ENCODE results near the gene ESYT2. TPM values are rescaled to one million over a fixed set of nuclear protein-coding genes. Genes with fewer than 3 reads are reported as not detected.

The ESYT2 gene
- total and polyA plus RNA-seq, 8 donors = 8.1 to 31.8 (median 27.3) TPM

GRCh38 chr7:158757404-158757989 is 71.8 kb downstream of the ESYT2 start:
- no peak for TF ChIP-seq CTCF (IDR thresholded peaks at IDR 0.05)
- no peak for DNase-seq
- intact Hi-C loops (cut with DNase I) = no loop called here
- WGBS, 2 donors = 94% methylated on average over 16 of the region's 16 CpGs
- FAIRE-seq = no peak
- no peaks in the 10 kb centered on the region for H3K27me3 ChIP-seq
- no peaks in the 10 kb centered on the region for H3K9me3 ChIP-seq
- ATAC-seq = no peak
- peaks cover 0 to 13% (median 12%) of the 10 kb centered on the region in 3 donors for H3K36me3 ChIP-seq
- no peak overlapping the region for H3K4me3 ChIP-seq
- H3K27ac ChIP-seq = no peak overlapping the region
- no peaks in the 10 kb centered on the region for H3K4me1 ChIP-seq

GRCh38 chr7:158754746-158755444 is 74.4 kb downstream of the ESYT2 start:
- 85 to 86% methylated on average over 11 of the region's 11 CpGs for whole genome bisulfite sequencing, 2 donors
- TF ChIP-seq CTCF (IDR thresholded peaks at IDR 0.05) = no peak
- Histone ChIP-seq H3K27ac (no peak overlapping the region), H3K4me3 (no peak overlapping the region), H3K36me3 (peaks cover 0 to 12% (median 12%) of the 10 kb centered on the region in 3 donors), H3K9me3 (no peaks in the 10 kb centered on the region), H3K4me1 (no peaks in the 10 kb centered on the region), H3K27me3 (no peaks in the 10 kb centered on the region)
- ATAC-seq = no peak
- no peak for DNase-seq
- no peak for FAIRE-seq
- intact Hi-C loops (cut with DNase I) = no loop called here

GRCh38 chr7:158753900-158754299 is 75.4 kb downstream of the ESYT2 start:
- Histone ChIP-seq H3K4me1 (no peaks in the 10 kb centered on the region), H3K27ac (no peak overlapping the region), H3K4me3 (no peak overlapping the region), H3K27me3 (no peaks in the 10 kb centered on the region), H3K9me3 (no peaks in the 10 kb centered on the region), H3K36me3 (peaks cover 0 to 4% (median 4%) of the 10 kb centered on the region in 3 donors)
- no peak for ATAC-seq
- intact Hi-C loops (cut with DNase I) = no loop called here
- FAIRE-seq = no peak
- WGBS, 2 donors = 88 to 97% methylated on average over 5 of the region's 5 CpGs
- no peak for DNase-seq
- TF ChIP-seq CTCF (IDR thresholded peaks at IDR 0.05) = no peak

GRCh38 chr7:158751751-158752150 is 77.6 kb downstream of the ESYT2 start:
- Histone ChIP-seq H3K4me1 (no peaks in the 10 kb centered on the region), H3K36me3 (peaks cover 0 to 12% (median 0%) of the 10 kb centered on the region in 3 donors), H3K27ac (no peak overlapping the region), H3K27me3 (no peaks in the 10 kb centered on the region), H3K4me3 (no peak overlapping the region), H3K9me3 (no peaks in the 10 kb centered on the region)
- intact Hi-C loops (cut with DNase I) = no loop called here
- DNase-seq (no peak), FAIRE-seq (no peak), ATAC-seq (no peak)
- TF ChIP-seq CTCF (IDR thresholded peaks at IDR 0.05) = no peak
- 86 to 87% methylated on average over 3 of the region's 3 CpGs for WGBS, 2 donors

GRCh38 chr7:158751199-158751598 is 78.1 kb downstream of the ESYT2 start:
- Histone ChIP-seq H3K36me3 (peaks cover 0 to 12% (median 0%) of the 10 kb centered on the region in 3 donors), H3K27ac (no peak overlapping the region), H3K27me3 (no peaks in the 10 kb centered on the region), H3K4me3 (no peak overlapping the region), H3K9me3 (no peaks in the 10 kb centered on the region), H3K4me1 (no peaks in the 10 kb centered on the region)
- ATAC-seq = no peak
- TF ChIP-seq CTCF (IDR thresholded peaks at IDR 0.05) = no peak
- no peak for FAIRE-seq
- DNase-seq = no peak
- WGBS, 2 donors = 94 to 98% methylated on average over 2 of the region's 2 CpGs
- intact Hi-C loops (cut with DNase I) = no loop called here

All from pancreas (tissue), 10 donors.